H1 (cell line): ENCODE results near the gene USF1.

Experiments used
- CEBPB ChIP-seq: IDR thresholded peaks from 2 replicates; pipeline ENCODE4 v1.6.1; 2012; ENCODE audit warnings: low read depth, low read length
- CHD2 ChIP-seq: IDR thresholded peaks from 2 replicates; pipeline ENCODE4 v1.6.1; 2012; ENCODE audit warnings: low read length, improper control_type of control experiment
- CTCF ChIP-seq, 3 experiments: IDR thresholded peaks; 1 replicate in 2 of 3; 2 replicates in 1 of 3; pipeline versions ENCODE4 v1.5.1 to v1.6.1; 2011; ENCODE audit warnings: low read length in 3 of 3, mild to moderate bottlenecking in 3 of 3, inconsistent platforms in 2 of 3, low read depth in 1 of 3, moderate library complexity in 1 of 3; ENCODE audit not compliant: insufficient read depth in 1 of 3; ENCODE audit errors: control extremely low read depth in 1 of 3
- EP300 ChIP-seq, 2 experiments: IDR thresholded peaks; 1 replicate in 1 of 2; 2 replicates in 1 of 2; pipeline ENCODE4 v1.6.1; 2011 to 2012; ENCODE audit warnings: low read depth in 2 of 2, low read length in 2 of 2, mild to moderate bottlenecking in 2 of 2, borderline replicate concordance in 1 of 2, inconsistent platforms in 1 of 2, moderate library complexity in 1 of 2
- GABPA ChIP-seq: IDR thresholded peaks from 2 replicates; pipeline ENCODE4 v1.6.1; 2011; ENCODE audit warnings: mild to moderate bottlenecking, low read length, moderate library complexity, borderline replicate concordance; ENCODE audit not compliant: insufficient read depth
- GTF2F1 ChIP-seq: IDR thresholded peaks from 2 replicates; pipeline ENCODE4 v1.6.1; 2012; ENCODE audit warnings: low read depth, low read length, improper control_type of control experiment, borderline replicate concordance
- JUND ChIP-seq: IDR thresholded peaks from 2 replicates; pipeline ENCODE4 v1.6.1; 2011; ENCODE audit warnings: mild to moderate bottlenecking, improper control_type of control experiment, low read length
- KDM5A ChIP-seq: fragments of 200-600 bp; IDR thresholded peaks from 2 replicates; pipeline ENCODE4 v1.7.1; 2012; ENCODE audit warnings: mild to moderate bottlenecking, low read length, inconsistent platforms, mixed read lengths
- MAX ChIP-seq: IDR thresholded peaks from 2 replicates; pipeline ENCODE4 v1.6.1; 2012; ENCODE audit warnings: inconsistent platforms
- POLR2A ChIP-seq, 2 experiments: IDR thresholded peaks; 1 replicate in 1 of 2; 2 replicates in 1 of 2; pipeline ENCODE4 v1.6.1; 2011; ENCODE audit warnings: low read depth in 2 of 2, low read length in 2 of 2, mild to moderate bottlenecking in 2 of 2; ENCODE audit errors: control extremely low read depth in 1 of 2
- POLR2AphosphoS5 ChIP-seq: IDR thresholded peaks from 2 replicates; pipeline ENCODE4 v1.6.1; 2011; ENCODE audit warnings: low read depth, low read length
- TCF12 ChIP-seq: IDR thresholded peaks from 2 replicates; pipeline ENCODE4 v1.6.1; 2011; ENCODE audit warnings: low read depth, mild to moderate bottlenecking, low read length
- USF2 ChIP-seq: IDR thresholded peaks from 2 replicates; pipeline ENCODE4 v1.6.1; 2011; ENCODE audit warnings: low read length, improper control_type of control experiment
- YY1 ChIP-seq: IDR thresholded peaks from 2 replicates; pipeline ENCODE4 v1.6.1; 2011; ENCODE audit warnings: low read depth, mild to moderate bottlenecking, low read length

GRCh38 chr1:161082483-161082882 lies 36.7 kb upstream of the USF1 start:
- no peak for TF ChIP-seq MAX
- no peak for TF ChIP-seq JUND
- no peak for TF ChIP-seq CTCF (IDR thresholded peaks at IDR 0.05; ENCODE audit: control extremely low read depth in 1 of 3, insufficient read depth in 1 of 3, low read depth in 1 of 3, low read length in 3 of 3)
- no peak for TF ChIP-seq GABPA
- TF ChIP-seq USF2, result no peak
- no peak for TF ChIP-seq CHD2
- no peak for TF ChIP-seq TCF12
- TF ChIP-seq CEBPB, result no peak
- TF ChIP-seq YY1, result no peak
- no peak for TF ChIP-seq POLR2A (IDR thresholded peaks at IDR 0.05; ENCODE audit: control extremely low read depth in 1 of 2, low read depth in 2 of 2, low read length in 2 of 2)
- no peak for TF ChIP-seq KDM5A
- TF ChIP-seq EP300 (IDR thresholded peaks at IDR 0.05; ENCODE audit: borderline replicate concordance in 1 of 2, low read depth in 2 of 2, low read length in 2 of 2), result no peak
- no peak for TF ChIP-seq POLR2AphosphoS5
- TF ChIP-seq GTF2F1, result no peak
